GM19324 (cell line): ENCODE measurements around the gene CTAGE9.
"Not testable (repeated sequence)": the region's sequence is repeated elsewhere in the genome, so short reads cannot be mapped to it uniquely, and the experiment has no call there.

Experiments used
- ATAC-seq: cut with Tn5 transposase; IDR thresholded peaks from one replicate; pipeline ENCODE4 v1.9.1; 2021; ENCODE audit warnings: mild to moderate bottlenecking, moderate library complexity; ENCODE audit not compliant: unreplicated experiment, low FRiP score

The CTAGE9 gene, protein sequence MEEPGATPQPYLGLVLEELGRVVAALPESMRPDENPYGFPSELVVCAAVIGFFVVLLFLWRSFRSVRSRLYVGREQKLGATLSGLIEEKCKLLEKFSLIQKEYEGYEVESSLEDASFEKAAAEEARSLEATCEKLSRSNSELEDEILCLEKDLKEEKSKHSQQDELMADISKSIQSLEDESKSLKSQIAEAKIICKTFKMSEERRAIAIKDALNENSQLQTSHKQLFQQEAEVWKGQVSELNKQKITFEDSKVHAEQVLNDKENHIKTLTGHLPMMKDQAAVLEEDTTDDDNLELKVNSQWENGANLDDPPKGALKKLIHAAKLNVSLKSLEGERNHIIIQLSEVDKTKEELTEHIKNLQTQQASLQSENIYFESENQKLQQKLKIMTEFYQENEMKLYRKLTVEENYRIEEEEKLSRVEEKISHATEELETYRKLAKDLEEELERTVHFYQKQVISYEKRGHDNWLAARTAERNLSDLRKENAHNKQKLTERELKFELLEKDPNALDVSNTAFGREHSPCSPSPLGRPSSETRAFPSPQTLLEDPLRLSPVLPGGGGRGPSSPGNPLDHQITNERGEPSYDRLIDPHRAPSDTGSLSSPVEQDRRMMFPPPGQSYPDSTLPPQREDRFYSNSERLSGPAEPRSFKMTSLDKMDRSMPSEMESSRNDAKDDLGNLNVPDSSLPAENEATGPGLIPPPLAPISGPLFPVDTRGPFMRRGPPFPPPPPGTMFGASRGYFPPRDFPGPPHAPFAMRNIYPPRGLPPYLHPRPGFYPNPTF

DNA sequence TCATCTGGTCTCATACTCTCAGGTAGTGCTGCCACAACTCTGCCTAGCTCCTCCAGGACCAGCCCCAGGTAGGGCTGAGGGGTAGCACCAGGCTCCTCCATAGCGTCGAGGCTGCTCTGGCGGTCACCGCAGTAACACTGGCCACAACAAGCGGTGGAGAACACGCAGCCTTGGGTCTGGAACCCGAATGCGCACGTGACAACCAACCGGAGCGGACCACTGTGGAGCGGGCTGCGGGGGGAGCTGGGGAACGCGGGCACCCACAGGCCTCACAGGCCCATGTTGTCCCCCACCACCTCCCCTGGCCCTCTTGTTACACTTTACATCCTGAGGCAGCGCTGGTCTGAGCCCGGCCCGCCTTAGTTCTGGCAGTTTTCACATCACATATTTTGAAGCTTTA is at the start of gene CTAGE9:
Gene CTAGE9 (minus strand): TSS at position 101 of the 400 bp plus-strand sequence. CDS start 0 bp downstream, at position 101.
- not testable (repeated sequence) for ATAC-seq

DNA sequence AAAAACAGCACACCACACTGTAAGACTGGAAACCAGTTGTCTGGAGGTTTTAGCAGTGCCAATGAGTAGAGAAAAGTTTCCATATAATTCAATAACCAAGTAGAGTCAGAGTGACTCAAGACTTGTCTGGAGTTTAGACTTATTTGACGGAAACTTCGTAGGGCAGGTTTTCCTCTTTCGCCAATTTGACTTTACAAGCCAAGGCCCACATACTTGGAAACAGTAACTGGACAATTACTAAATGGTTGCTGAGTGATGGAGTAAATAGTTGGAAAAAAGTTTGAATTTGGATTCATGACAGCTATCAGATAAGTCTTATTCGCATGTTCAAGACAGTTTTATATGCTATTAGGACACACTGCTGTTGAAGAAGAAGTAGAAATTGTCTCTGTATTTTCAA is 48.1 kb upstream of the CTAGE9 start:
- no peak for ATAC-seq

DNA sequence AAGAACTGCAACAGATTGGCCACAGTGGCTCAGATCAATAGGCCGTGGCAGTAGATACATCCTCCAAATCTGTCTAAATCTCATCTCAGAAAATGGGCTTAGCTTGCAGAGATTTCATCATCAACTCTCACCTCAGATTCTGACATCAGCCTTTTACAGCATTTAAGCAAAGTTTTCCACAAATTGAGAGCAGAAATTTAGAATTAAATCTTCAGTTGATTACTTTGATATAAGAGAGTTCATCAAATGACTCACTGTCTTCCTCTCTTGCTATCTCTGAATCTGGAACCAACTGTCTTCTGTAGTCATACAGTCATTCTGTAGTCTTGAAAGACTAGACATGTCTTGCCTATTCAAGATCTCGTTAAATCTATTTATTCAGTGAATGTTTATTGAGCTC is 45.2 kb upstream of the CTAGE9 start:
- ATAC-seq = no peak

DNA sequence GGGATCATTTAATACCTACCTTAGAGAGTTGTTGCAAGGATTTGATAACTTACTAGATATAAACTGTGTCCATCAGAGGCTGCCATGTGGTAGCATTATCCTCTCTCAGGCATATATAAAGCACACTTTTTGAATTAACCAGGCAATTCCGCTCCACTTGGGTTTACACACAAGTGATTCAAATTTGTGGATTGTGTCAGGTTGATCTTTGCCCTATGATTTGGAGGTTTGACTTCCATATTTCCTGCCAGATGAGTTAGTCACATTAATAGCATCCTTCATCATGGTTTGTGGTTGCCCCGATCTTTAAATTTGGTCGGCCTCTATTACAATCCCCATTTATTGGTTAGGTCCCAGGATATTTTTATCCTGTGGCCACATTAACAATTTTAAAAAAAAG is 44.8 kb upstream of the CTAGE9 start:
- ATAC-seq = no peak

DNA sequence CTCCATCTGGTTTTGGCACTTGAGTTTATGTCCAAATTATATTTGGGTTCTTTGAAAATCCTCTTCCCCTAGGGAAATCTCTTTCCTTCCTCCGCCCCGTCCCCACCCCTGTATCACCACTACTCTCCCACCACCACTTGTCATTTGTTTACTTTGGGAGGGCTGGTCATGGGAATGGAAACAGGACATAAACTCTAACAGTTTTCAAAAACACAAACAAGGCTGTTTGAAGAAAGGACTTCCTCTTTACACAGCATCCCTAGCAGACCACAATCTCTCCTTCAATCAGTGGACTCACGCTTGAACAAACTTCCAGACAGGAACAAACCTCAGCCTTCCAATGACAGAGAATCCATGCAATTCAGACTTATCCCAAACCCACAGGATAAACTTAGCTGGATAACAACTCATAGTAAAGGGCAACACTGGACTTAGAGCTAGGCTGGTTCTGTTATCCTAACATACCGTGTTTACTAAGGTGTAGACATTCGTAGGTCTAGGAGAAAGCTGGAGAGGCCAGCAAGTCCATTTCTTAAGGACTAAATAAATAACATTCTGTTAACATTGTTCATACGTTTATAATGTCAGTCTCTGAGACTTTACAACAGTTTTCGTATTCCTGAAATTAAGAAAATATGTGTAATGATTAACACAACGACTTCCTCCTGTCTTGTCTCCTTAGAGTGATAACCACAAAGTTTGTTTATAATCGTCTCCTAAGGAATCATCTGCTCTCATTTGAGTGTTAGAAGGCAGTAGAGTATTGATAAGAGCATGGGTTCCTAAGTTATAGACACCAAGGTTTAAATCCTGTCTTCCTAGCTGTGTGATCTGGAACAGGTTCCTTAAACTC is 44.1 kb upstream of the CTAGE9 start:
- no peak for ATAC-seq

DNA sequence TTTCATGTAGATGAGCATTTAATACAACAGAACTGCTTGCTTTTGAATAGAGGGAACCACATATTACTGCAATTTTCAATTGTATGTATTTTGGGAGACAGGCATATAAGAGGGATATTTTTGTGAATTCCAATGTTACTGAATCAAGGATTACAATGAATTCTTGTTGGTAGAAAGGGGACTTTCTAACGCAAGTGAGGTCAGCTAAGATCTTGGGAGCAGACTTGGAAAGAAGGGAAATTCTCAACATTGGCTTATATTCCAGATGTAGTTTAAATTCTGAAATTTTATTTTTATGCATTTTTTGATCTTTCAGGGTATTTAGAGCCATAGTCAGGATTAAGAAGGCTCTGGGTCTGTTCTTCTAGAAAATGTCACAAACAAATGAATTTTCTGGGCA is 43.3 kb upstream of the CTAGE9 start:
- ATAC-seq = no peak

DNA sequence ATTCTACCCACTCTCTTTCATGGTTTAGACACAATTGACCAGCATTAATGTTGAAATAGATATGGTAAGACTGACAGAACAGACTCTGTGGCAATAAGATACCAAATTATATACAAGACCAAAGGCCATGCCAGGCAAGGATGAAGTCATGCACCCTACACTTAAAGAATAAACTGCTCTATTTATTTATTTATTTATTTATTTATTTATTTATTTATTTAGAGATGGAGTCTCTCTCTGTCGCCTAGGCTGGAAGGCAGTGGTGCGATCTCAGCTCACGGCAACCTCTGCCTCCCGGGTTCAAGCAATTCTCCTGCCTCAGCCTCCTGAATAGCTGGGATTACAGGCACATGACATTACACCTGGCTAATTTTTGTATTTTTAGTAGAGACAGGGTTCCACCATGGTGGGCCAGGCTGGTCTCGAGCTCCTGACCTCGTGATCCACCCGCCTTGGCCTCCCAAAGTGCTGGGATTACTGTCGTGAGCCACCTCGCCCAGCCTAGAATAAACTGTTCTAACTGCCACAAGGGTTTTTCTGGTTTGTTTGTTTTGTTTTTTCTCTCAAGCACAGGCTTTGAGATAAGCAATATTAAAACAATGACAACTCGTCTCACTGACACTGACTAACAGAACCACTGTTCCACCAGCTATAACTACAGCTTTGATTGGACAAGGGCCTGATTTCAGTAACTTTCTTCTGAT is 40.3 kb upstream of the CTAGE9 start:
- not testable (repeated sequence) for ATAC-seq

DNA sequence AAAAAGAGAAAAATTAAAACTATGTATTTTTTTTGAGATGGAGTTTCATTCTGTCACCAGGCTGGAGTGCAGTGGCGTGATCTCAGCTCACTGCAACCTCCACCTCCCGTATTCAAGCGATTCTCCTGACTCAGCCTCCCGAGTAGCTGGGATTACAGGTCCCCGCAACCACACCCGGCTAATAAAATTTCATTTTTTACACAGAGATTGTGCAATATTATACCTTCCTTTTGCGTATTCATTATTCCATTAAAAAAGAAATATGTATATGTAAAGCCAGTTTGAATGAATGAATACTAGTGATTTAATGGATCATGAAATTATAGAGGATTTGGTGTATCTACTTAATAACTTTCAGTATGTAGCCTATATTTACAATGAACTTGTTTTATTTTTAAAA is 38.2 kb upstream of the CTAGE9 start:
- ATAC-seq = no peak

DNA sequence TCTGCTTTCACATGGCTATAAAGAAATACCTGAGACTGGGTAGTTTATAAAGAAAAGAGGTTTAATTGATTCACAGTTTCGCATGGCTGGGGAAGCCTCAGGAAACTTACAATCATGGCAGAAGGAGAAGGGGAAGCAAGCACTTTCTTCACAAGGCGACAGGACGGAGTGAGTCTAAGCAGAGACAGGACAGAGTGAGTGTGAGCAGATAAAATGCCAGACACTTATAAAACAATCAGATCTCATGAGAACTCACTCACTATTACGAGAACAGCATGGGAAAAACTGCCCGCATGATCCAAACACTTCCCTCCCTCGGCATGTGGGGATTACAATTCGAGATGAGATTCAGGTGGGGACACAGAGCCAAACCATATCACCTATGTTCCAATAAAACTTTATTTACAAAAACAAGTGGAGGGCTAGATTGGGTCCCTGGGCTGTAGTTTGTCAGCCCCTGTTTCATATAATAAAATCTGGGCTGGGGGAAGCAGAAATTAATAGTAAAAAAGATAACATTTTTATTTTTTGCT is 37.1 kb upstream of the CTAGE9 start:
- ATAC-seq = no peak

DNA sequence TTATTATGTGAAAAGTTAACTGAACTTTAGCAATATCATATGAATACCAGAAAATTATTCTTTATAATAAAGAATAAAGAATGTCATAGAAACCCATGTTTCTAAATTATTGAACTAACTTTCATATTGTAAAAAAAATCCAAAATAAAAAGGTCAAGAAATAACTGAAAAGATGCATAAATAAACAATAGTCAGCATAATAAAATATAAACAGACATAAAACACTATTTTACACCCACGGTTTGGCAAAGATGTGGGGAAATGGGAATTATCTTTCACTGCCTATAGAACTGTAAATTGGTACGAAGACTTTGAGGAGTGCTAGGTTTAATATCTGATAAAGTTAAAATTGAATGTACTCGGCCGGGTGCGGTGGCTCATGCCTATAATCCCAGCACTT is 34.7 kb upstream of the CTAGE9 start:
- ATAC-seq = no peak

DNA sequence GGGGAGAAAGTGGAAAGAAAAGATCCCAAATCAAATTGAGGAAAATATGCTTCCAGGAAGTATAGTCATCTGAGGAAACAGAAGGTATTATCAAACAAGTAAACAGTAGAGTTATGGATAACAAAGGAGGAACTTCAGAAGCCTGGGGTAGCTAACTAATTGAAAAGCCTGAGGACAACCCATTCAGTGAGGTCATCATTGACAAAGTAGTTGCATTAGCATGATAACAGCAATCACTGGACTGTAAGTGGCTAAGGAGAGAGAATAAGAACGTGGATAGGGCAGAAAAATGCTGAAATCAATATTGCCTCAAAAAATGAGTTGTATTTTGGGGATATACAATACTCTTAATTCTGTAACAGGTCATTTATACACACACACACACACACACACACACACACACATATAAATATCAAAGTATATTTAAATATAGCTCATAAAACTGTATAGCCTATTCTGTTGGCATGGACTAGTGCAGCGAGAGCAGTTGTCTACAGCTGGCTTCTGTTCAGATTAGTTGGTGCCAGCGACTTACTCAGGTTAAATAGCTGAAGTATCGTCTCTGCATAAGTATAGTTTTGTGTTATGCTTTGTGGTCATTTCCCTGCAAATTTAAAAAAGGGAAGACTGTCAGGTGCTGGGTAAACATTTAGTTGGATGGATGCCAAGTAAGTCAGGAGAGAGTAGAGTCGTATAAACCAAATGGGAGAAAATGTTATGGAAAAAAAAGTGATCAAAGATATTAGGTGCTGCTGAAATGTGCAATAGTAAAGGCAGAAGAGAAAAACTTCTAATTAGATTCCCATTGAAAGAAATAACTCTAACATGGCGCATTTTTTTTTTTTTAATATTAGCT is 33.8 kb upstream of the CTAGE9 start:
- no peak for ATAC-seq

DNA sequence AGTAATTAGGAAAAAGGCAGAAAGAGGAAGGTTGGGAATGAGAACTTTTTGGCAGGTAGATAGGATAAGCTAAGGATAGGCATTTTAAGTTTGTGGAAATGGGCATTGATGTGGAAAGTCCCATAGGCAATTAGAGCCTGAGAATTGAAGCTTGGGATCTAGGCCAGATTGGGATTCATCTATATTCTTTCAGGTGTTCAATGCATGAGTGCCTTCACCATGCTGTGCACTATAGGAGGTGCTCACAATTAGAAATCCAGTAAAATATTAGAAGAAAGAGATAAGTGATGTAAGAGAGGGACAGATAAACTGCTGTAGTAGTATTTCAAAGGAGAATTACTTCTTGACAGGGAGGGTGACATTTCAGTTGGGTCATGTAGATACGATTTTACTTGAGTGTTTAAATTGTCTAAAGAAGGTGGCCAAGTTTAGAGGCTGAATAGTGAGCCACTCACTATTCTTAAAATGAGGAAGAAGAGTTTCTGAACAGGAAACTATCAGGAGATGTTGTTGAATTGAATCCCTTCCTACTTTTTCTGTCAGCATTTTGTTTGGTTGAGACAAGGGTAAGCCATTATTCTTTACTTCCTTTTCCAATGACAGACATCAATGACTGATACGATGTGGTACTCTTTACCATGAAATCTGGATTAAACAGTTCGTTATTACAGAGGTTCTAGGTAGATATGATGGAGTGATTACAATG is 31.0 kb upstream of the CTAGE9 start:
- ATAC-seq = no peak

DNA sequence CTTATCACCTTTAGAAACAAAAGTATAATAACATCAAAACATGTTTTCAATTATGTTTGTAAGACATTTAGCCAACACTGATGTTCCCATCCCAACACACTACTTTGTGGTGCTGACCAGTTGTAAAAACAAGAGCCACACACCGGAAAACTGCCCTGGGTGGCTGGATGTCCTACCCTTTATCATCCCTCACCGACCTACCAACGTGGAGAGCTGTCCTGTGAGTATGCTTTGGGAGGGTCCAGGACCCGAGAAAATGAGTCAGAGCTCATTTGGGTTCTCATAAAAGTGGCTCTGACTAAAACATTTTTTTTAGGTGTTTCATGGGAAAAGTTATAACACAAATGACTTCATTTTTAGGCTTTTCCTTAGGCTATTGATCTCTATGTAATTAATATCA is 29.3 kb upstream of the CTAGE9 start:
- ATAC-seq = no peak

DNA sequence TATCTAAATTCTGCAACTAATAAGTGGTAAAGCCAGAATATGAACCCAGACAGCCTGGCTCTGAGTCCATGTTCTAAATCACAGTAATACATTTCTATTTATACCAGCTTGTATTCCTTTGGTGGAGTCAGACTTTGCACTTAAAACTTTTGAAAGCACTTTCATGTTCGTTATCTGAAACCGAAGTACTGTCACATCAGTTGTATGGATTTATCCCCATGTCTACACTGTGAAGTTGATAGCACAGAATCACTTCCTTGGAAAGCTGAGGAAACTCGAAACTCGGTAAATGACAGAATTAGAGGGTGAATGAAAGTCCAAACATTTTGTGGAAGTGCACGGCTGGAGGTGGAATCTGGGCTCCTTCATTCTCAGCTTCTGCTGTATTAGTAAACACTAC is 28.3 kb upstream of the CTAGE9 start:
- no peak for ATAC-seq

DNA sequence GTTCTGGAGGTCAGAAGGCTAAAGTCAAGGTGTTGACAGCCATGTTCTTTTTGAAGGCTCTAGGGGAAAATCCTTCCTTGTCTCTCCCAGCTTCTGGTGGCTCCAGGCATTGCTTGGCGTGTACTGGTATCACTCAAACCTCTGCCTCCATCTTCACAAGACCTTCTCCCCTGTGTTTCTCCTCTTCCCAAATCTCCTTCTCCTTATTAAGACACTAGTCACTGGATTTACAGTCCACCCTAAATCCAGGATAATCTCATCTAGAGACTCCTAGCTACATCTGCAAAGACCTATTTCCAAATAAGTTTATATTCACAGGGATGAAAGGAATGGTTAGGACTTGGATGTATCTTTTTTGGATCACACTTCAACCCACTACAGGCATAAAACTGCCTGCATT is 26.0 kb upstream of the CTAGE9 start:
- no peak for ATAC-seq

DNA sequence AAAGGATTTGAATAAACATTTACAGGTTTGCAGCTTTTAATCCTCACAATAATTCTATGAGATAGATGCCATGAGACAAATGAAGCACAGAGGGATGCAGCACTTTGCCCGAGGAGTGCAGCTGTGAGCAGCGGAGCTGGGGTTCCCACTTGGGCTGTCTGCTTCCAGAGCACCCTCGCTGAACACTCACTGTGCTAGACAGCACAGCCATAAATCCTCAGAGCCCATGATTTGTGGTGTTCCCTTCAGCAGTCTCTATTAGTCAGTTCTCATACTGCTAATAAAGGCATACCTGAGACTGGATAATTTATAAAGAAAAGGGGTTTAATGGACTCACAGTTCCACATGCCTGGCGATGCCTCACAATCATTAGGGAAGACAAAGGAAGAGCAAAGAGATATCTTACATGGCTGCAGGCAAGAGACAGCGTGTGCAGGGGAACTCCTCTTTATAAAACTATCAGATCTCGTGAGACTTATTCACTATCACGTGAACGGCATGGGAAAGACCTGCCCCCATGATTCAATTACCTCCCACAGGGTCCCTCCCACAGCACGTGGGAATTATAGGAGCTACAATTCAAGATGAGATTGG is 25.3 kb upstream of the CTAGE9 start:
- no peak for ATAC-seq

DNA sequence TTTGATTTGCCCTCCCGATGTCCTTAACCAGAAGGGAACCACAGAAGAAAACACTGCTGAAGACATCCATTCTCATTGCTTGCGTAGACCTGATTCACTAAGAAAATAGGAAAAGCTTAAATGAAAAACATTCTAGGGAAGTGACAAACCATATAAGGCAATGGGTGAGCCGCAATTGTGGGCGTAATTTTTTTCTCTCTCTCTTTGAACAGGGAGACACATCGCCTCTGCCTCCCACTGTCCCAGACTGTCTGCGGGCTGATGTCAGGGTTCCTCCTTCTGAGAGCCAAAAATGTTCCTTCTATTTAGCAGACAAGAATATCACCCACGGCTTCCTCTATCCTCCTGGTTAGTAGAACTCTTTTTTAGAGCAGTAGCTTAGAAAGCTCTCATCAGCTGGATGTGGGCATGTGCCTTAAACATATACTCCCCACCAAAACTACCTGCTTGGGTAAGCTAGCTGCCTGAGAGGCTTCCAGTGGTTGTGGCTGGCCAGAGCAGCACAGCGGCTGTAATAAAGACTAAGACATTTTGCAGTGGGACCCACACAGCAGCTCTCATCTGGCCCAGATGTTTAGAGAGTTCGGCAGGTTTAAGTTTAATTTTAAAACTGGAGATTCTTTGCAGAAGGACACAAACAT is 22.7 kb upstream of the CTAGE9 start:
- ATAC-seq = no peak

DNA sequence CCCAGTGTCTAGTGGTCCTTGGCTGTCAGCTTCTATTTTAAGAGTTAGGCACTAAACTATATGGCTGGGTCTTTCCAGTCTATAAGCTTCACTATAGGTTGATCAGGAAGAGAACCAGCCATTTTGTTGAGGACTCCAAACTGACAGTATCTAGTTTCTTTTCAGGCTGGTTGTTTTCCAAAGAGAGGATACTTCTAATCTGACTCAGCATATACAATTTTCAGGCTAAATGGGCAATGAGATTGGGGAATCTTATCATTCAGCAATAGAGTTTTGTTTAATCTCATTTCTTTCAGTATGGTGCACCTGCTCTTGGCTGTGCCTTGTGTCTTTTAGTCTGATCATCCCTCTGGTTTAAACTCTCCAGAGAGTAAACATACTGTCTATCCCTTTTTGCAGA is 20.4 kb upstream of the CTAGE9 start:
- no peak for ATAC-seq
